ENCODE data around the gene DERA.

The DERA gene

GRCh38 chr12:15896867-15897266 is 14.3 kb upstream of the DERA start:
- no peaks in the 10 kb centered on the region for H3K4me1 ChIP-seq (ENCODE audit: control insufficient read depth, insufficient read depth, low read length)
- no peak for TF ChIP-seq ZNF830 (tag by site-specific recombination; IDR thresholded peaks at IDR 0.05; ENCODE audit: low read depth)
- TF ChIP-seq ZNF148 (tag by site-specific recombination; IDR thresholded peaks at IDR 0.05; ENCODE audit: borderline replicate concordance), result no peak
- no peak for TF ChIP-seq ZNF341 (tag by site-specific recombination; IDR thresholded peaks at IDR 0.05; ENCODE audit: low read depth)
- TF ChIP-seq ZSCAN30 (tag by site-specific recombination; IDR thresholded peaks at IDR 0.05), result peak; percentile 52; the same call in 1 of the 2 replicates
- no peak for TF ChIP-seq ZNF660 (tag by site-specific recombination; IDR thresholded peaks at IDR 0.05)
- TF ChIP-seq OSR2 (tag by site-specific recombination; IDR thresholded peaks at IDR 0.05), result 0 out of 2 replicates have a peak, but pooled peaks have one; percentile 24
- CTCF ChIA-PET, result interaction anchor here (0.6 to 2.8 kb wide), 4 partner anchors 11 to 49 kb away, joined by 3 to 7 read pairs (median 5); no protein-coding TSS in a partner anchor
- H3K36me3 ChIP-seq (ENCODE audit: control insufficient read depth in 2 of 2, insufficient read depth in 1 of 2, low read length in 2 of 2), result peaks cover 79 to 83% of the 10 kb centered on the region in 2 experiments
- H3K4me3 ChIP-seq (ENCODE audit: low read depth, low read length), result no peak overlapping the region
- POLR2A ChIA-PET, result interaction anchor here (1.2 to 1.6 kb wide), 2 partner anchors 9 to 14 kb away, joined by 3 to 5 read pairs; partner anchors contain the start of gene DERA
- no peak overlapping the region for H3K27ac ChIP-seq (ENCODE audit: extremely low read depth, low read depth, low read length)
- H3K9me3 ChIP-seq (ENCODE audit: control insufficient read depth, insufficient read depth, low read depth, low read length), result no peaks in the 10 kb centered on the region

- no peak overlapping the region for H3K27ac ChIP-seq (ENCODE audit: extremely low read depth, low read depth, low read length)
- H3K4me1 ChIP-seq (ENCODE audit: control insufficient read depth, insufficient read depth, low read length), result no peaks in the 10 kb centered on the region
- no peaks in the 10 kb centered on the region for H3K9me3 ChIP-seq (ENCODE audit: control insufficient read depth, insufficient read depth, low read depth, low read length)
- TF ChIP-seq ZBTB17 (tag by site-specific recombination; IDR thresholded peaks at IDR 0.05), result no peak
- 0 out of 2 replicates have a peak, but pooled peaks have one; percentile 35 for TF ChIP-seq ZNF362 (tag by site-specific recombination; IDR thresholded peaks at IDR 0.05)
- no peak for TF ChIP-seq ZNF169 (tag by site-specific recombination; IDR thresholded peaks at IDR 0.05)
- no peak for TF ChIP-seq ZNF768 (tag by site-specific recombination; IDR thresholded peaks at IDR 0.05)
- no peak for TF ChIP-seq INSM2 (tag by site-specific recombination; IDR thresholded peaks at IDR 0.05)
- ChIA-PET POLR2A (interaction anchor here (0.9 to 1.6 kb wide), 3 partner anchors 9 to 15 kb away, joined by 3 to 5 read pairs (median 4); partner anchors contain the start of genes DERA and STRAP), CTCF (interaction anchor here (0.6 to 2.8 kb wide), 10 partner anchors 9 to 365 kb away, joined by 3 to 43 read pairs (median 4); no protein-coding TSS in a partner anchor)
- no peak overlapping the region for H3K4me3 ChIP-seq (ENCODE audit: low read depth, low read length)
- peaks cover 78 to 89% of the 10 kb centered on the region in 2 experiments for H3K36me3 ChIP-seq (ENCODE audit: control insufficient read depth in 2 of 2, insufficient read depth in 1 of 2, low read length in 2 of 2)
Measured at GRCh38 chr12:15897433-15897832, 13.7 kb upstream of the DERA start.

- ChIA-PET POLR2A (no interaction called here), CTCF (interaction anchor here (0.8 to 2.8 kb wide), 9 partner anchors 8 to 367 kb away, joined by 3 to 43 read pairs (median 4); partner anchors contain the start of gene DERA)
- H3K36me3 ChIP-seq (ENCODE audit: control insufficient read depth in 2 of 2, insufficient read depth in 1 of 2, low read length in 2 of 2), result peaks cover 86 to 92% of the 10 kb centered on the region in 2 experiments
- TF ChIP-seq ZNF549 (tag by site-specific recombination; IDR thresholded peaks at IDR 0.05), result no peak
- TF ChIP-seq KLF8 (tag by site-specific recombination; IDR thresholded peaks at IDR 0.05), result no peak
- TF ChIP-seq ZNF10 (tag by site-specific recombination; IDR thresholded peaks at IDR 0.05), result no peak
- TF ChIP-seq ZNF660 (tag by site-specific recombination; IDR thresholded peaks at IDR 0.05), result peak; percentile 47; the same call in 1 of the 2 replicates
- TF ChIP-seq ZNF48 (tag by site-specific recombination; IDR thresholded peaks at IDR 0.05), result no peak
- TF ChIP-seq ZNF776 (tag by site-specific recombination; IDR thresholded peaks at IDR 0.05; ENCODE audit: borderline replicate concordance), result no peak
- no peak for TF ChIP-seq HOXD13 (CRISPR knock-in tag; IDR thresholded peaks at IDR 0.05; ENCODE audit: borderline replicate concordance)
- no peak for TF ChIP-seq ZNF626 (tag by site-specific recombination; IDR thresholded peaks at IDR 0.05)
- TF ChIP-seq ZBTB44 (tag by site-specific recombination; IDR thresholded peaks at IDR 0.05), result no peak
- TF ChIP-seq ZNF473 (tag by site-specific recombination; IDR thresholded peaks at IDR 0.05), result no peak
- no peak for TF ChIP-seq ZBTB8A (tag by site-specific recombination; IDR thresholded peaks at IDR 0.05)
- peak; percentile 59 for TF ChIP-seq ZNF654 (tag by site-specific recombination; IDR thresholded peaks at IDR 0.05; ENCODE audit: low read depth)
Measured at GRCh38 chr12:15899282-15899870, 11.8 kb upstream of the DERA start.

More at GRCh38 chr12:15899282-15899870, 11.8 kb upstream of the DERA start:
- Histone ChIP-seq H3K4me1 (ENCODE audit: control insufficient read depth, insufficient read depth, low read length) (no peaks in the 10 kb centered on the region), H3K4me3 (ENCODE audit: low read depth, low read length) (no peak overlapping the region), H3K9me3 (ENCODE audit: control insufficient read depth, insufficient read depth, low read depth, low read length) (no peaks in the 10 kb centered on the region), H3K27ac (ENCODE audit: extremely low read depth, low read depth, low read length) (no peak overlapping the region)

All from HEK293 (cell line).